Measurements from ENCODE around the gene LRIT1. TPM values are rescaled to one million over a fixed set of nuclear protein-coding genes. Genes with fewer than 3 reads are reported as not detected.

Gene LRIT1
- total RNA-seq, 3 donors from 2014 or later (not counting 1 experiment from before 2014, with no cell fraction given) = not detected

GRCh38 chr10:84230359-84230758 lies 11.0 kb downstream of the LRIT1 start:
- H3K36me3 ChIP-seq (ENCODE audit: control insufficient read depth, insufficient read depth, low read length) = no peaks in the 10 kb centered on the region
- no peak for DNase-seq
- H3K27ac Mint-ChIP-seq = no peak overlapping the region
- H3K27me3 Mint-ChIP-seq (ENCODE audit: low read depth in 2 of 2) = peaks cover 12 to 54% of the 10 kb centered on the region in 2 donors
- 94% methylated on average over 1 of the region's 1 CpG for WGBS (ENCODE audit: insufficient coverage)
- H3K9me3 ChIP-seq (ENCODE audit: control insufficient read depth, insufficient read depth, low read length) = no peaks in the 10 kb centered on the region
- no peaks in the 10 kb centered on the region for H3K4me1 ChIP-seq (ENCODE audit: control insufficient read depth, insufficient read depth, low read length)
- no peak overlapping the region for H3K4me3 Mint-ChIP-seq
- no peaks in the 10 kb centered on the region for H3K36me3 Mint-ChIP-seq
- no peak overlapping the region for H3K27ac ChIP-seq (ENCODE audit: low read length)
- no peaks in the 10 kb centered on the region for H3K27me3 ChIP-seq (ENCODE audit: control insufficient read depth, insufficient read depth, low read length)
- no peaks in the 10 kb centered on the region for H3K9me3 Mint-ChIP-seq
- no peak for ATAC-seq
- H3K4me3 ChIP-seq (ENCODE audit: low read length) = no peak overlapping the region
- intact Hi-C loops (cut with micrococcal nuclease) = no loop called here
- no peaks in the 10 kb centered on the region for H3K4me1 Mint-ChIP-seq
- no peak for TF ChIP-seq CTCF (IDR thresholded peaks at IDR 0.05)

- no peak overlapping the region for H3K27ac ChIP-seq (ENCODE audit: low read length)
- H3K4me3 ChIP-seq (ENCODE audit: low read length) = no peak overlapping the region
- no peak for DNase-seq
- H3K36me3 Mint-ChIP-seq = no peaks in the 10 kb centered on the region
- ATAC-seq = no peak
- TF ChIP-seq CTCF (IDR thresholded peaks at IDR 0.05) = no peak
- intact Hi-C loops (cut with micrococcal nuclease) = no loop called here
- WGBS (ENCODE audit: insufficient coverage) = 78% methylated on average over 4 of the region's 4 CpGs
- no peaks in the 10 kb centered on the region for H3K4me1 ChIP-seq (ENCODE audit: control insufficient read depth, insufficient read depth, low read length)
- H3K9me3 Mint-ChIP-seq = no peaks in the 10 kb centered on the region
- no peak overlapping the region for H3K4me3 Mint-ChIP-seq
- no peaks in the 10 kb centered on the region for H3K27me3 ChIP-seq (ENCODE audit: control insufficient read depth, insufficient read depth, low read length)
- peaks cover 12 to 57% of the 10 kb centered on the region in 2 donors for H3K27me3 Mint-ChIP-seq (ENCODE audit: low read depth in 2 of 2)
- no peak overlapping the region for H3K27ac Mint-ChIP-seq
- H3K9me3 ChIP-seq (ENCODE audit: control insufficient read depth, insufficient read depth, low read length) = no peaks in the 10 kb centered on the region
- no peaks in the 10 kb centered on the region for H3K36me3 ChIP-seq (ENCODE audit: control insufficient read depth, insufficient read depth, low read length)
- H3K4me1 Mint-ChIP-seq = no peaks in the 10 kb centered on the region
Observed at GRCh38 chr10:84227810-84228209, 13.5 kb downstream of the LRIT1 start.

- intact Hi-C loops (cut with micrococcal nuclease) = no loop called here
- Mint-ChIP-seq H3K27me3 (ENCODE audit: low read depth in 2 of 2) (peaks cover 12 to 57% of the 10 kb centered on the region in 2 donors), H3K27ac (no peak overlapping the region), H3K4me1 (no peaks in the 10 kb centered on the region), H3K36me3 (no peaks in the 10 kb centered on the region), H3K9me3 (no peaks in the 10 kb centered on the region), H3K4me3 (no peak overlapping the region)
- no peak for ATAC-seq
- H3K4me3 ChIP-seq (ENCODE audit: low read length) = no peak overlapping the region
- no peaks in the 10 kb centered on the region for H3K36me3 ChIP-seq (ENCODE audit: control insufficient read depth, insufficient read depth, low read length)
- no peak for TF ChIP-seq CTCF (IDR thresholded peaks at IDR 0.05)
- DNase-seq = no peak
- WGBS (ENCODE audit: insufficient coverage) = 74% methylated on average over 3 of the region's 3 CpGs
- no peaks in the 10 kb centered on the region for H3K4me1 ChIP-seq (ENCODE audit: control insufficient read depth, insufficient read depth, low read length)
- H3K27me3 ChIP-seq (ENCODE audit: control insufficient read depth, insufficient read depth, low read length) = no peaks in the 10 kb centered on the region
- H3K9me3 ChIP-seq (ENCODE audit: control insufficient read depth, insufficient read depth, low read length) = no peaks in the 10 kb centered on the region
- no peak overlapping the region for H3K27ac ChIP-seq (ENCODE audit: low read length)
Observed at GRCh38 chr10:84226616-84227015, 14.7 kb downstream of the LRIT1 start.

GRCh38 chr10:84225427-84226173 lies 15.7 kb downstream of the LRIT1 start, which contains the start of gene LRIT2:
Gene LRIT2, minus strand, starts transcription at chr10:84225544. Its CDS starts 24 bp downstream, at chr10:84225520.
- DNase-seq (no peak), ATAC-seq (no peak)
- Histone ChIP-seq H3K27ac (ENCODE audit: low read length) (no peak within 1 kb of the TSS), H3K27me3 (ENCODE audit: control insufficient read depth, insufficient read depth, low read length) (no peaks in the 10 kb centered on the region), H3K9me3 (ENCODE audit: control insufficient read depth, insufficient read depth, low read length) (no peaks in the 10 kb centered on the region), H3K4me3 (ENCODE audit: low read length) (no peak within 1 kb of the TSS), H3K36me3 (ENCODE audit: control insufficient read depth, insufficient read depth, low read length) (no peaks in the 10 kb centered on the region), H3K4me1 (ENCODE audit: control insufficient read depth, insufficient read depth, low read length) (no peaks in the 10 kb centered on the region)
- Mint-ChIP-seq H3K9me3 (no peaks in the 10 kb centered on the region), H3K36me3 (no peaks in the 10 kb centered on the region), H3K27ac (no peak within 1 kb of the TSS), H3K27me3 (ENCODE audit: low read depth in 2 of 2) (peaks cover 12 to 53% of the 10 kb centered on the region in 2 donors), H3K4me3 (no peak within 1 kb of the TSS), H3K4me1 (no peaks in the 10 kb centered on the region)
- intact Hi-C loops (cut with micrococcal nuclease) = no loop called here
- WGBS (ENCODE audit: insufficient coverage) = 62% methylated on average over 6 of the region's 6 CpGs
- no peak for TF ChIP-seq CTCF (IDR thresholded peaks at IDR 0.05)
